HG03060 (cell line): ENCODE results near the gene ETFB.

ENCODE experiments used
- ATAC-seq: cut with Tn5 transposase; IDR thresholded peaks from one replicate; pipeline ENCODE4 v1.9.1; 2021; ENCODE audit warnings: low read depth, moderate number of reproducible peaks; ENCODE audit not compliant: unreplicated experiment

The ETFB gene

GRCh38 chr19:51301266-51301665 lies 64.9 kb downstream of the ETFB start:
- no peak for ATAC-seq

GRCh38 chr19:51297406-51297805 lies 68.8 kb downstream of the ETFB start:
- no peak for ATAC-seq

- no peak for ATAC-seq
These were observed 69.7 kb downstream of the ETFB start for GRCh38 chr19:51296336-51297093.

- no peak for ATAC-seq
These were observed 70.6 kb downstream of the ETFB start for GRCh38 chr19:51295382-51296126.
